Keratinocyte (primary cell): Measurements from ENCODE around the gene KRTAP10-6.

Source experiments
- CTCF ChIP-seq, 3 experiments: IDR thresholded peaks in 1 of 3; conservative IDR thresholded peaks in 1 of 3; optimal IDR thresholded peaks in 1 of 3; 2 replicates in 2 of 3; 3 replicates in 1 of 3; pipeline versions ENCODE3 to v1.5.1; 2011; ENCODE audit warnings: low read length in 3 of 3, mild to moderate bottlenecking in 3 of 3, moderate library complexity in 2 of 3, control low read depth in 1 of 3, inconsistent platforms in 1 of 3; ENCODE audit not compliant: insufficient read depth in 2 of 3; ENCODE audit errors: extremely low read depth in 1 of 3
- EZH2 ChIP-seq: IDR thresholded peaks from one replicate; pipeline ENCODE4 v1.6.1; 2012; ENCODE audit warnings: inconsistent platforms, mild to moderate bottlenecking, low read length, moderate library complexity

DNA sequence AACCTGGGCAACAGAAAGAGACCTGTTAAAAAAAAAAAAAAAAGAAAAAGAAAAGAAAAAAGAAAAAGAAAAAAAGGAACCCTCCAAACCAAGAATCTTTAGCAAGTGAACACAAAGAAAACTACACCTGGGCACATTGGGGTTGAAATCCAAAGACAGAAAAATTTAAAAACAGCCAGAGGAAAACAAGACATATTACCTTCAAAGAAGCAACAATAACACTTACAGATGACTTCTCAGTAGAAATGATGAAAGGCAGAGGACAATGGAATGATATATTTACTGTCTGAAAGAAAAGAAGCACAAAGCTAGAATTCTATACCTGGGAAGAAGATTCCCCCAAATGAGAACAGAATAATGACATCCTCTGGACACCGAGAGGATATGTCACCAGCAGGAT lies 49.6 kb downstream of the KRTAP10-6 start:
- no peak for TF ChIP-seq EZH2
- TF ChIP-seq CTCF (optimal IDR thresholded peaks at IDR 0.05 in 1 of 3, IDR thresholded peaks at IDR 0.05 in 1 of 3, conservative IDR thresholded peaks at IDR 0.05 in 1 of 3; ENCODE audit: extremely low read depth in 1 of 3, insufficient read depth in 2 of 3, low read length in 3 of 3): no peak
